Panc1 (cell line): ENCODE results near the gene MICALL2. TPM values are rescaled to one million over a fixed set of nuclear protein-coding genes. Genes with fewer than 3 reads are reported as not detected.

ENCODE experiments used
- ATAC-seq: fragments of 200-7000 bp; cut with Tn5 transposase; 2 replicates; pipeline ENCODE4 v1.9.1; 2020; ENCODE audit warnings: mild to moderate bottlenecking, moderate library complexity
- BruUV-seq: library from RNA; stranded (reverse); fragments of 400-500 nt; replicated peaks from 2 replicates; lab custom pipeline; 2021; lab: Mats Ljungman, UMichigan
- CTCF ChIA-PET: fragments of 300-600 bp; sonication (Branson Sonifier 250); formaldehyde crosslinking; loops from one replicate; lab custom pipeline; 2022; ENCODE audit warnings: antibody characterized with exemption; lab: Charles Lee
- POLR2A ChIA-PET: fragments of 300-600 bp; sonication (Branson Sonifier 250); formaldehyde crosslinking; loops from one replicate; lab custom pipeline; 2022; ENCODE audit warnings: antibody characterized with exemption; lab: Charles Lee
- DNase-seq: peaks from one replicate; pipeline ENCODE4 v3.0.0-alpha.2; 2010; ENCODE audit warnings: low read depth, low spot score
- H3K27ac ChIP-seq: 2 replicates; pipeline ENCODE4 v1.5.1; 2011; ENCODE audit warnings: mild to moderate bottlenecking, low read length, inconsistent platforms
- H3K27me3 ChIP-seq: fragments of 200-500 bp; sonication (Bioruptor generic); 2 replicates; pipeline ENCODE4 v1.6.0; 2014; ENCODE audit warnings: low read length, inconsistent platforms; ENCODE audit not compliant: control insufficient read depth, insufficient read depth
- H3K36me3 ChIP-seq: fragments of 200-500 bp; sonication (Bioruptor generic); 2 replicates; pipeline ENCODE4 v1.5.1; 2014; ENCODE audit warnings: inconsistent platforms, mild to moderate bottlenecking, low read length, moderate library complexity; ENCODE audit not compliant: control insufficient read depth, insufficient read depth
- H3K4me1 ChIP-seq: 2 replicates; pipeline ENCODE4 v1.5.1; 2011; ENCODE audit warnings: inconsistent platforms, mild to moderate bottlenecking, low read length, moderate library complexity; ENCODE audit not compliant: control insufficient read depth, insufficient read depth
- H3K4me3 ChIP-seq, 2 experiments: 2 replicates each; pipeline ENCODE4 v1.5.1; 2011 to 2012; ENCODE audit warnings: low read depth in 2 of 2, low read length in 2 of 2, mild to moderate bottlenecking in 2 of 2, inconsistent platforms in 1 of 2, moderate library complexity in 1 of 2
- H3K9me3 ChIP-seq: fragments of 200-500 bp; sonication (Bioruptor generic); 2 replicates; pipeline ENCODE4 v1.5.1; 2014; ENCODE audit warnings: low read depth, mild to moderate bottlenecking, inconsistent platforms, low read length, moderate library complexity; ENCODE audit not compliant: control insufficient read depth, insufficient read depth
- POLR2AphosphoS5 ChIP-seq: IDR thresholded peaks from 2 replicates; pipeline ENCODE4 v1.6.1; 2012; ENCODE audit warnings: mild to moderate bottlenecking, low read depth, low read length, moderate library complexity
- REST ChIP-seq, 2 experiments: IDR thresholded peaks; 2 replicates each; pipeline ENCODE4 v1.6.1; 2011 to 2012; ENCODE audit warnings: low read depth in 2 of 2, control low read depth in 1 of 2, low read length in 1 of 2, mild to moderate bottlenecking in 1 of 2, moderate library complexity in 1 of 2; ENCODE audit not compliant: insufficient read depth in 1 of 2
- SIN3A ChIP-seq: IDR thresholded peaks from 2 replicates; pipeline ENCODE4 v1.6.1; 2012; ENCODE audit warnings: low read depth, mild to moderate bottlenecking, low read length, moderate library complexity, borderline replicate concordance; ENCODE audit not compliant: insufficient read depth
- TCF7L2 ChIP-seq: IDR thresholded peaks from 2 replicates; pipeline ENCODE4 v1.6.1; 2011; ENCODE audit warnings: mild to moderate bottlenecking, low read depth, low read length, inconsistent platforms
- in situ Hi-C: cut with HindIII; loops from 2 replicates; pipeline ENCODE4 v1.10.0; 2016; ENCODE audit warnings: low sequenced_read_pairs, low pct_unique_long_range_greater_than_20kb
- intact Hi-C: fragments of 100-400 bp; cut with micrococcal nuclease; formaldehyde crosslinking; loops from one replicate; pipeline ENCODE4 v1.10.0; 2022; ENCODE audit not compliant: unreplicated experiment
- total RNA-seq: library from RNA; stranded (reverse); gene quantifications from one replicate; pipeline ENCODE4 v1.2.1, GENCODE V29; 2021; ENCODE audit not compliant: unreplicated experiment
- TF ChIP-seq, protein P1 (sequence below): fragments of 450-650 bp; IDR thresholded peaks from 2 replicates; pipeline ENCODE4 v1.5.1; 2017; ENCODE audit warnings: mild to moderate bottlenecking

Gene MICALL2
- total RNA-seq, 1 experiment from 2014 or later, result 144 TPM

- ATAC-seq, result 0 out of 2 replicates have a peak, but pooled peaks have one; percentile 4
- no TSS peak for BruUV-seq
- Histone ChIP-seq H3K4me3 (peak overlapping the region; percentile 33 to 53), H3K4me1 (peaks cover 74% of the 10 kb centered on the region), H3K27me3 (no peaks in the 10 kb centered on the region), H3K36me3 (peaks cover 2% of the 10 kb centered on the region; the same call in 1 of the 2 replicates), H3K9me3 (no peaks in the 10 kb centered on the region), H3K27ac (peak overlapping the region; percentile 87)
- intact Hi-C loops, result loop anchor here (5.0 kb wide), 1 partner anchor 247 kb away; no protein-coding TSS in a partner anchor
- DNase-seq, result no peak
- ChIA-PET CTCF (interaction anchor here (1.2 kb wide), 1 partner anchor 101 kb away, joined by 3 read pairs; the partner anchor contains the start of gene TMEM184A), POLR2A (no interaction called here)
- TF ChIP-seq, protein P1, sequence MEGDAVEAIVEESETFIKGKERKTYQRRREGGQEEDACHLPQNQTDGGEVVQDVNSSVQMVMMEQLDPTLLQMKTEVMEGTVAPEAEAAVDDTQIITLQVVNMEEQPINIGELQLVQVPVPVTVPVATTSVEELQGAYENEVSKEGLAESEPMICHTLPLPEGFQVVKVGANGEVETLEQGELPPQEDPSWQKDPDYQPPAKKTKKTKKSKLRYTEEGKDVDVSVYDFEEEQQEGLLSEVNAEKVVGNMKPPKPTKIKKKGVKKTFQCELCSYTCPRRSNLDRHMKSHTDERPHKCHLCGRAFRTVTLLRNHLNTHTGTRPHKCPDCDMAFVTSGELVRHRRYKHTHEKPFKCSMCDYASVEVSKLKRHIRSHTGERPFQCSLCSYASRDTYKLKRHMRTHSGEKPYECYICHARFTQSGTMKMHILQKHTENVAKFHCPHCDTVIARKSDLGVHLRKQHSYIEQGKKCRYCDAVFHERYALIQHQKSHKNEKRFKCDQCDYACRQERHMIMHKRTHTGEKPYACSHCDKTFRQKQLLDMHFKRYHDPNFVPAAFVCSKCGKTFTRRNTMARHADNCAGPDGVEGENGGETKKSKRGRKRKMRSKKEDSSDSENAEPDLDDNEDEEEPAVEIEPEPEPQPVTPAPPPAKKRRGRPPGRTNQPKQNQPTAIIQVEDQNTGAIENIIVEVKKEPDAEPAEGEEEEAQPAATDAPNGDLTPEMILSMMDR, result no peak
- TF ChIP-seq SIN3A (no peak), TCF7L2 (no peak), REST (IDR thresholded peaks at IDR 0.05; ENCODE audit: insufficient read depth in 1 of 2, low read depth in 2 of 2, low read length in 1 of 2) (no peak), POLR2AphosphoS5 (no peak)
- in situ Hi-C loops, result no loop called here
Measured at GRCh38 chr7:1455241-1455939, 3.9 kb downstream of the MICALL2 start.

- Histone ChIP-seq H3K27me3 (no peaks in the 10 kb centered on the region), H3K4me3 (peak overlapping the region; percentile 33 to 53), H3K9me3 (no peaks in the 10 kb centered on the region), H3K4me1 (peaks cover 76% of the 10 kb centered on the region), H3K36me3 (peaks cover 2% of the 10 kb centered on the region; the same call in 1 of the 2 replicates), H3K27ac (peak overlapping the region; percentile 87)
- TF ChIP-seq TCF7L2 (no peak), REST (IDR thresholded peaks at IDR 0.05; ENCODE audit: insufficient read depth in 1 of 2, low read depth in 2 of 2, low read length in 1 of 2) (no peak), SIN3A (no peak), POLR2AphosphoS5 (no peak)
- TF ChIP-seq, protein P1, result no peak
- intact Hi-C loops (no loop called here), in situ Hi-C loops (no loop called here)
- CTCF ChIA-PET, result interaction anchor here (0.6 to 1.2 kb wide), 2 partner anchors 101 to 304 kb away, joined by 3 read pairs; partner anchors contain the start of gene TMEM184A
- POLR2A ChIA-PET, result interaction anchor here (0.7 kb wide), 1 partner anchor 128 kb away, joined by 3 read pairs; no protein-coding TSS in a partner anchor
- ATAC-seq, result peak; percentile 17
- DNase-seq, result no peak
- BruUV-seq, result no TSS peak
Measured at GRCh38 chr7:1454542-1454941, 4.7 kb downstream of the MICALL2 start.
